Testis (tissue), 2 donors: ENCODE data around the gene DSE.

ENCODE experiments used
- POLR2A ChIP-seq: fragments of 450-650 bp; IDR thresholded peaks from one replicate; pipeline ENCODE4 v1.6.1; 2017; ENCODE audit warnings: antibody characterized with exemption, mild to moderate bottlenecking, moderate library complexity
- TF ChIP-seq, protein P1 (sequence below), 3 experiments: fragments of 450-650 bp in 2 of 3; fragments of 200-600 bp in 1 of 3; sonication (generic) in 1 of 3; IDR thresholded peaks; one replicate each; pipeline ENCODE4 v1.5.1; 2016 to 2019; ENCODE audit warnings: antibody characterized with exemption in 3 of 3, mild to moderate bottlenecking in 2 of 3, moderate library complexity in 1 of 3

DNA sequence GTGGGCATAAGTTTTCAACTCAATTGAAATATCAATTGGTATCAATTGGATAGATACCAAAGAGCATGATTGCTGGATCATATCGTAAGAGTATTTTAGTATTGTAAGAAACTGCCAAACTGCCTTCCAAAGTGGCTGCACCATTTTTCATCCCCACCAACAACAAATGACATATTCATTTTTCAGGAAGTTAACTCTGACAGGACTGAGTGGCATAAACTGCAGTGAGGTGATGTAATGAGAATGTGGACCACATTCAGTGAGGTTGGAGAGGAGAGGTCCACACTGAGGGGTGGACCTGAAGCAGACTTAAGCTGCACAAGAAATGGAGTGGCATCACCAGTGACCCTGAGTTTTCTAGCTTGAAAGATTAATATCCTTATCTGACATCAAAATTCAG lies 78.8 kb downstream of the DSE start:
- TF ChIP-seq, protein P1, sequence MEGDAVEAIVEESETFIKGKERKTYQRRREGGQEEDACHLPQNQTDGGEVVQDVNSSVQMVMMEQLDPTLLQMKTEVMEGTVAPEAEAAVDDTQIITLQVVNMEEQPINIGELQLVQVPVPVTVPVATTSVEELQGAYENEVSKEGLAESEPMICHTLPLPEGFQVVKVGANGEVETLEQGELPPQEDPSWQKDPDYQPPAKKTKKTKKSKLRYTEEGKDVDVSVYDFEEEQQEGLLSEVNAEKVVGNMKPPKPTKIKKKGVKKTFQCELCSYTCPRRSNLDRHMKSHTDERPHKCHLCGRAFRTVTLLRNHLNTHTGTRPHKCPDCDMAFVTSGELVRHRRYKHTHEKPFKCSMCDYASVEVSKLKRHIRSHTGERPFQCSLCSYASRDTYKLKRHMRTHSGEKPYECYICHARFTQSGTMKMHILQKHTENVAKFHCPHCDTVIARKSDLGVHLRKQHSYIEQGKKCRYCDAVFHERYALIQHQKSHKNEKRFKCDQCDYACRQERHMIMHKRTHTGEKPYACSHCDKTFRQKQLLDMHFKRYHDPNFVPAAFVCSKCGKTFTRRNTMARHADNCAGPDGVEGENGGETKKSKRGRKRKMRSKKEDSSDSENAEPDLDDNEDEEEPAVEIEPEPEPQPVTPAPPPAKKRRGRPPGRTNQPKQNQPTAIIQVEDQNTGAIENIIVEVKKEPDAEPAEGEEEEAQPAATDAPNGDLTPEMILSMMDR (IDR thresholded peaks at IDR 0.05): no peak
- no peak for TF ChIP-seq POLR2A
